Measurements from ENCODE around the gene CMTR2.
"Not testable (repeated sequence)": the region's sequence is repeated elsewhere in the genome, so short reads cannot be mapped to it uniquely, and the experiment has no call there.

CMTR2 gene, protein sequence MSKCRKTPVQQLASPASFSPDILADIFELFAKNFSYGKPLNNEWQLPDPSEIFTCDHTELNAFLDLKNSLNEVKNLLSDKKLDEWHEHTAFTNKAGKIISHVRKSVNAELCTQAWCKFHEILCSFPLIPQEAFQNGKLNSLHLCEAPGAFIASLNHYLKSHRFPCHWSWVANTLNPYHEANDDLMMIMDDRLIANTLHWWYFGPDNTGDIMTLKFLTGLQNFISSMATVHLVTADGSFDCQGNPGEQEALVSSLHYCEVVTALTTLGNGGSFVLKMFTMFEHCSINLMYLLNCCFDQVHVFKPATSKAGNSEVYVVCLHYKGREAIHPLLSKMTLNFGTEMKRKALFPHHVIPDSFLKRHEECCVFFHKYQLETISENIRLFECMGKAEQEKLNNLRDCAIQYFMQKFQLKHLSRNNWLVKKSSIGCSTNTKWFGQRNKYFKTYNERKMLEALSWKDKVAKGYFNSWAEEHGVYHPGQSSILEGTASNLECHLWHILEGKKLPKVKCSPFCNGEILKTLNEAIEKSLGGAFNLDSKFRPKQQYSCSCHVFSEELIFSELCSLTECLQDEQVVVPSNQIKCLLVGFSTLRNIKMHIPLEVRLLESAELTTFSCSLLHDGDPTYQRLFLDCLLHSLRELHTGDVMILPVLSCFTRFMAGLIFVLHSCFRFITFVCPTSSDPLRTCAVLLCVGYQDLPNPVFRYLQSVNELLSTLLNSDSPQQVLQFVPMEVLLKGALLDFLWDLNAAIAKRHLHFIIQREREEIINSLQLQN
- 65.9 to 73.4 reads per million in 2 experiments for total RNA-seq

DNA sequence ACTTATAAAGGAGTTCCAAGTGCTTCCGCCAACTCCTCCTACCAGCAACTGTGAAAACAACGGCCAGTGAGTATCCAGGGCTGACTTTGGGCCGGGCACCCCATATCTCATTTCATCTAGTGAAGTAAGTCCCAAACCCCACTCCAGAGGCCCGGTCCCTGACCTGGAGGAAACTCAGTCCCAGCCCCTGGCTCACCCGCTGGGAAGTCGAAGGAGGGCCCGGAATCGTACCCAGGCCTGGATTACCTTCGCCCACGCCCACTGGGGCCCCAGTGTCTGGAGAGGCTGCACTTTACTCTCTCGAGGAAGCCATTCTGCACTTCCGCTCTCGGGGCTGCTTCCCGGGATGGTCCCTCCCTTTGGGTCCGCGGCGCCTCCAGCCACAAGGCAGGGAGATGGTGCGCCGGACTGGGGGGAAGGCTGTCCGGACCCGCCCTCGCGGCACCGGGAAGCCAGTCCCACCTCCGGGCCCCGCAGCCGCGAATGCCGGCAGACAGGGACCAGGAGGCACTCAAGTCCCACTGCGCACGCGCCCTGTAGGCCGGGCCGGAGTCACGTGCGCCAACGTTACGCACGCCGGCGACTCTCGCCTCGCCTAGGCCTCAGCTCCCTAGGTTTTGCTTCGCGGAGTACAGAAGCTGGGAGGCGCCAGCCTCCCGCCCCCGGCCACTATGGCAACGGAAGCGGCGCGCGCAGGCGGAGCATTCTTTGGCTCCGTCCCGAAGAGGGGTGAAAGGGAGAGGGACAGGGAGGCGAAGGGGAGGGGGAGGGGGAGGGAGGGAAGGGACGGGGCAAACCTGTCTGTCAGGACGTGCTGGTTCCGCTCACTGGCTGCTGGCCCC is at the start of gene CMTR2:
Gene CMTR2, minus strand, starts transcription at position 513 of the 842 bp plus-strand sequence. CDS start 3,482 bp downstream, outside the sequence.
- DNase-seq (ENCODE audit: low read depth): peak; percentile 77

- no peak for DNase-seq (ENCODE audit: low read depth)
Observed at GRCh38 chr16:71338632-71339031, 49.4 kb upstream of the CMTR2 start.

- DNase-seq (ENCODE audit: low read depth): no peak
Observed at GRCh38 chr16:71338193-71338592, 49.0 kb upstream of the CMTR2 start.

DNA sequence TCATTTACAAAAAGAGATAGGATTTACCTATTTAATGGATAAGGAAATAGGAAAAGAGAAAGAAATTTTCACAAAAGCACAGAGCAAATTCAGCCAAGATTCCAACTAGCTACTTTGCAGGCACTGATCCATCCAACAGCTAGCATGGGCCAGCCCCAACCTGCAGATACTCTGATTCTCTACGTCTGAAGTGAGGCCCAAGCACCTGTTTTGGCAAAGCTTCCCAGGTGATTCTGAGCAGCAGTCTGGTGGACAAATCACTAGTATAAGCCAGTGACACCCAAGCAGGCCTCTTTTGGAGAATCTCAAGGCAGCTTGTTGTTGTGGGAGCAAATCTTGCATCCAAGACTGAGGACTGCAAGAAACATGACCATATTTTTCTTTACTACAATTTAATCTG is 48.4 kb upstream of the CMTR2 start:
- no peak for DNase-seq (ENCODE audit: low read depth)

- DNase-seq (ENCODE audit: low read depth): no peak
Observed at GRCh38 chr16:71328151-71328550, 38.9 kb upstream of the CMTR2 start.

DNA sequence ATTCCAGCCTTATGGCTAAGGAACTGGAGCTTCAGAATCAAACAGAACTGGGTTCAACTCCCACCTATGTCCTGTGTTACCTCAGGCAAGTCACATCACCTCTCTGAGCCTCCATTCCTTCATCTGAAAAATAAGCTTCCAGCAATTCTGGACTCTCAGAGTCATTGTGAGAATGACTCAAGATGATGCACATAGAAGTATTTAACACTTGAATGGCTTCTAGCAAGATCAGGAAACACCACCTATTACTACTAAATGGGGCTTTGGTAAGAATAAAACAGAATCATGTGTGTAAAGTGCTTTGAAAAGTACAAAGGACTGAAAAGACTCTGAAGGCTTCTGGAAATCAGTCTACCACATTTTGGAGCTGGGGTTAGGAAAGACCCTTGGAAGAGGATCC is 38.5 kb upstream of the CMTR2 start:
- DNase-seq (ENCODE audit: low read depth): no peak

GRCh38 chr16:71319999-71320398 is 30.8 kb upstream of the CMTR2 start:
- no peak for DNase-seq (ENCODE audit: low read depth)

DNA sequence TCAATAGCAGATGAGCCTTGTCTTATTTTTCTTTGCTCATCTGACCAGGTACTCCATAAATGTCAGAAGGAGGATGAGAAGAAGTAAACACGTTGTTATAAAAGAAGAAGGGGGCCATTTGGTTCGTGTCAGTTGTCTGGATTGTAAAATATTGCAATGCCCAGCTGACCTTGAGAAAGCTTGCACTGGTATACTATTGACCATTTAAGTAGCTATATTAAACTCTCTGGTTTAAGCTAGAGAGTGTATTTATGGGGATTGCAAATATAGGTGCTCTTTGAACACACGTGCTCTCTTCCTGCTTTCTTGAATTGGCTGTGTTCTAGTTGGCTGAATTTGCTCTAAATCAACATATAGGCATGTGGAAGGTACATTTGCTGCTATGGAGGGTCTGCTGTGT is 26.1 kb upstream of the CMTR2 start:
- DNase-seq (ENCODE audit: low read depth): no peak

DNA sequence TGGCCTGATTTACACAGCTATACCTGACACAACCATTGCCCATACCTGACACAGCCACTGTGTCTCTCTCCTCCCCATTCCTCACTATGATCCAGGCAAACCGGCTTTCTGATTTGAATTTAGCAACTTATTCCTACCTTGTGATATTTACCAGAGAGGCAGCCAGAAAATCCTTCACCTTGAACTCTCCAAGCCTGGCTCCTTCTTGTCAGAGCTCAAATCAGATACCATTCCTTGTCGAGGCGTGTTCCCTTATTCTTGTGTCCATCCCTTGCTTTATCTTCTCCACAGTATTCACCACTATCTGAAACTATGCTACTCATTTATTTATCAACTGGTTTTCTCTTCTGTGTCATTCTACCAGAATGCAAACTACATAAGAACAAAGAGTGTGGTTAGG is 24.4 kb upstream of the CMTR2 start:
- DNase-seq (ENCODE audit: low read depth): not testable (repeated sequence)

GRCh38 chr16:71311553-71312158 is 22.5 kb upstream of the CMTR2 start:
- no peak for DNase-seq (ENCODE audit: low read depth)

DNA sequence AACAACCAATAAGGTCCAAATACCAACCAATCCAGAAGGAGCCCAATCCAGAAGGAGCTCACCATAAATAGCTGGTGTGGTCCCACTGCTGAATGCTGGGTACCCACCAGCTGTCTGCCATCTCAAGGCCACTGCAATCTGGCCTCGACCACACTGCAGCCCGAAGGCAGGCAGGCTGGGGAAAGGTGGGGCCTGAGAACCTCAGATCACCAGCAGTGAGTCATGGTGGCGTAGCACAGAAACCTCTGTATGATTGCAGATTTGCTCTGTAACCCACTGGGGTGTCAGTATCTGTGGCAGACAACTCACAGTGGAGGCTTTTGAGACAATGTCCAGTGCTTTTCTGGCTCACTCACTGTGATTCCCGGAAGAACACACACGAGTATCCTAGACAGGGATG is 14.7 kb upstream of the CMTR2 start:
- no peak for DNase-seq (ENCODE audit: low read depth)

GRCh38 chr16:71297341-71297634 is 8.1 kb upstream of the CMTR2 start:
- no peak for DNase-seq (ENCODE audit: low read depth)

DNA sequence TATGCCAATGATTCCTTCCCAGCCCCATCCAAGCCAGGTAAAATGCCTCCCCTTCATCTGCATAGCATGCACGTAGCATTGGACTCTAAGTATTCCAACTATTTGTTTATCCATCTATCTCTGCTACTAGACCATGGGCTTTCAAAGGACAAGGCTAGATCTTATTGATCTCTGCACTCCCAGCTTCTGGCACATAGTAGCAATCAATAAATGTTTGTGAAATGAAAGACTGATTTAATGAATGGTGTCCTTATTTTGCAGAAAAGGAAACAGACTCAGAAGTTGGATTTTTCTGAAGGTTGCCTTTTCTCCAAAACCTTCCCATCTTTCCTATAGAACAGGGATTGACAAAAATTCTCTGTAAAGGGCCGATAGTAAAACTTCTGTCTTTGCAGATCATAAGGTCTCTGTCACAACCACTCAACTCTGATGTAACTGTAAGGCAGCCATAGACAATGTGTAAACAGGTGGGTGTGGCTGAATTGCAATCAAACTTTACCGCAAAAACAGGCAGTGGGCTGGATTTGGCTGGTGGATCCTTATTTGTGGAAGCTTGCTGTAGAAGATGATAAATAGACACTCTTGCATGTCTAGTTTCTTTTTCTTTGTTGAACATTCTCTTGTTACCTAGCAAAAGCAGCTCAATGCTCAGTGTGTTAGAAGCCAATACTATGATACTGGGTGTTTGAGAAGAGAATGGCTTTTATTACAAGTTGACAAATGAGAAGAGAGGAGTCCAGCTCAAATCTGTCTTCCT is 7.6 kb upstream of the CMTR2 start:
- DNase-seq (ENCODE audit: low read depth): no peak

DNA sequence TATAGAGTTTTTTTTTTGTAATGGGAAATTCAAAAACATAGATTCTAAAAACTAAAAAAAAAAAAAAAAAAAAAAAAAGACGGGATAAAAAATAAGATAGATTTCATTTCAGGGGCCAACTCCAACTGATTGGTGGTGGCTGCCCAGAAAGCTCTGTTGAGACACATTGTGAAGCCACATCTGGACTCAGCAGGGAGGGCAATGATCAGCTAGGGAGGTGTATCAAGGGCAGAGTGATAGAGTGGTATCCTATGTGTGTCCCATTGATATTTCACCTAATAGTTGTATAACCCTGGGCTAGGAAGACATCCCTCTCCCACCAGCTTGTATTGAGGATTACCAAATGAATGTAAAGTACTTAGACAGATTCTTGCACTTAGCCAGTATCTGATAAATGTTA is 6.7 kb upstream of the CMTR2 start:
- DNase-seq (ENCODE audit: low read depth): no peak

- no peak for DNase-seq (ENCODE audit: low read depth)
Observed at GRCh38 chr16:71293919-71294318, 4.7 kb upstream of the CMTR2 start.

GRCh38 chr16:71292095-71292494 is 2.9 kb upstream of the CMTR2 start:
- DNase-seq (ENCODE audit: low read depth): not testable (repeated sequence)

DNA sequence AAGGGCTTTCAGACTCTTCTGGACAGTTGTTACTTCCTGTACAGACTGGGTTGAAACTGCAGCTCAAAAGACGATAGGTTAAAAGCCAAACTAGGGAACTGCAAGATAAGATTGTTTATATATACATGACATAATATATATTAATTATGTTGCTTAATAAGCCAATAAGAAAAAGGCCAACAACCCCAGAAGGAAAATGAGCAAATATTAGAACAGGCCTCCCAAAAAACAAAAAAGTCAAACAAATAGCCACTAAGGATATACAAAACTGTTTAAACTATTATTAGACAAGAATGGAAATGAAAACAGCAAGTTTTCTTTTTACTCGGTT is 495 bp upstream of the CMTR2 start:
- DNase-seq (ENCODE audit: low read depth): no peak

DNA sequence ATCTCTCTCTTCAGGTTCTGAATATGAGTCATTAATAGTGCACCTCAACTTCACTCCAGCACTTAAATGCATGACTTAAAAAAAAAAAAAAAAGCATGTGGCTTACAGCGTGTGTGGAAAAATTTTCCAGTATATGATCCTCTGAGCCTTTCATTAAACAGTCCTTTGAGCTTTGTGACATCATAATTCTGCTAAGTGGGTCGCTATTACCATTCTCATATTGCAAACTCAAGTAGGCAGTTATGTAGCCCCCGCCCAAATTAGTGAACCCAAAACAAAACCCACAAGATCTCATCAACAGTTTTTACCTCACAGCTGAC is 672 bp downstream of the CMTR2 start:
- DNase-seq (ENCODE audit: low read depth): no peak

GRCh38 chr16:71287911-71288310 is 1.3 kb downstream of the CMTR2 start:
- no peak for DNase-seq (ENCODE audit: low read depth)

DNA sequence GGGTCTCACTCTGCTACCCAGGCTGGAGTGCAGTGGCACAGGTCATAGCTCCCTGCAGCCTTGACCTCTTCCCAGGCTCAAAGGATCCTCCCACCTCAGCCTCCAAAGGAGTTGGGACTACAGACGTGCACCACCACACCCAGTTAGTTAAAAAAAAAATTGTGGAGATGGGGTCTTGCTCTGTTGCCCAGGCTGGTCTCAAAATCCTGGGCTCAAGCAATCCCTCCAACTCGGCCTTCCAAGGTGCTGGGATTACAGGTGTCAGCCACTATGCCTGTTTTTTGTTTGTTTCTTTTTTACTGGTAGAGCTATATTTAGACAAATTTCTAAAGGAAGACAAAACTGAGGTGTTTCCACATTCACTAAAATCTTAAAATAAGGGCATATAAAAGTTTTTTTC is 1.7 kb downstream of the CMTR2 start:
- DNase-seq (ENCODE audit: low read depth): no peak

GRCh38 chr16:71283612-71284011 is 5.6 kb downstream of the CMTR2 start:
- no peak for DNase-seq (ENCODE audit: low read depth)

- DNase-seq (ENCODE audit: low read depth): no peak
Observed at GRCh38 chr16:71282943-71283342, 6.3 kb downstream of the CMTR2 start.
